DOHH2 (cell line): Measurements from ENCODE around the gene ADAMTS7.
"Not testable (repeated sequence)": the region's sequence is repeated elsewhere in the genome, so short reads cannot be mapped to it uniquely, and the experiment has no call there.

Source experiments
- EZH2phosphoT487 ChIP-seq: fragments of 200-600 bp; sonication (generic); IDR thresholded peaks from 2 replicates; pipeline ENCODE4 v1.6.1; 2017; ENCODE audit warnings: borderline replicate concordance, mild to moderate bottlenecking, antibody characterized with exemption, low read length, moderate library complexity, mixed read lengths
- TF ChIP-seq, protein P1 (sequence below): fragments of 200-600 bp; sonication (generic); IDR thresholded peaks from one replicate; pipeline ENCODE4 v1.5.1; 2014; ENCODE audit warnings: antibody characterized with exemption, mild to moderate bottlenecking, low read depth, low read length; ENCODE audit not compliant: poor library complexity, severe bottlenecking

DNA sequence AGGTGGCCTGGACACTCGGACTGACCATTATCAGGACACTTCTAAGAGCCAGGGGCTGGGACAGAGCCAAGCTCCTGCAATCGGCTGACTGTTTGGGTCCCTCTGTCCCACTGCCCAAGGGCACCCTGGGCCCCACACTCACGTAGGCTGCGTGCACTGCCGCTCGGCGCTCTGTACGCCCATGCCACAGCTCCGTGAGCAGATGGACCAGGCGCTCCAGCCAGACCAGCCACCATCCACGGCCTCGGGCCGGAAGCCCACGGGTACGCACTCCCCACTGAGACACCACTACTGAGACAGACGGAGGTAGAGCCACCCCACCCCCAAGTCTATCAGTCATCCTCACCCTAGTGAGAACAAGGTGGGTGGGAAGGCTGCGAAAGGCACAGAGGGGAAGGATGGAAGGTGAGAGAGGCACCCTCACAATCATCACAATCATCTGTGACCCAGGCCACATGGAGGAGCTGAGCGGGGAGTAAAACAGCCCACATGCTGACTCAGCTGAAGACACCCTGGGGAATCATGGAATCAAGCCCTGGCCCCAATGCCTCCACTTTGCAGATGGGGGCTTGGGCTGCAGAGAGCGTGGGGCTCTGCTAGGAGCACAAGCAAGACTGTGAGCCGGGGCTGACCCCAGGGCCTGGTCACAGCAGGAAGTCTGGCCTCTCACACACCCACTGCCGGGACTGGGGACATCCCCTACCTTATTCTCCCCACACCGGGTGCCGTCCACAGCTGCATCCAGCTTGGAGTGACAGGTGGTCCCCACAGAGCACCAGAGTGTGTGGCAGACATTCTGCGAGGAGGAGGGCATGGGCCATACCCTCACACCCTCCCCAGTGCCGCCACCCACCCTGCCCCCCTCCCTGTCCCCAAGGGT is 35.0 kb downstream of the ADAMTS7 start:
- TF ChIP-seq, protein P1, sequence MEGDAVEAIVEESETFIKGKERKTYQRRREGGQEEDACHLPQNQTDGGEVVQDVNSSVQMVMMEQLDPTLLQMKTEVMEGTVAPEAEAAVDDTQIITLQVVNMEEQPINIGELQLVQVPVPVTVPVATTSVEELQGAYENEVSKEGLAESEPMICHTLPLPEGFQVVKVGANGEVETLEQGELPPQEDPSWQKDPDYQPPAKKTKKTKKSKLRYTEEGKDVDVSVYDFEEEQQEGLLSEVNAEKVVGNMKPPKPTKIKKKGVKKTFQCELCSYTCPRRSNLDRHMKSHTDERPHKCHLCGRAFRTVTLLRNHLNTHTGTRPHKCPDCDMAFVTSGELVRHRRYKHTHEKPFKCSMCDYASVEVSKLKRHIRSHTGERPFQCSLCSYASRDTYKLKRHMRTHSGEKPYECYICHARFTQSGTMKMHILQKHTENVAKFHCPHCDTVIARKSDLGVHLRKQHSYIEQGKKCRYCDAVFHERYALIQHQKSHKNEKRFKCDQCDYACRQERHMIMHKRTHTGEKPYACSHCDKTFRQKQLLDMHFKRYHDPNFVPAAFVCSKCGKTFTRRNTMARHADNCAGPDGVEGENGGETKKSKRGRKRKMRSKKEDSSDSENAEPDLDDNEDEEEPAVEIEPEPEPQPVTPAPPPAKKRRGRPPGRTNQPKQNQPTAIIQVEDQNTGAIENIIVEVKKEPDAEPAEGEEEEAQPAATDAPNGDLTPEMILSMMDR = not testable (repeated sequence)
- not testable (repeated sequence) for TF ChIP-seq EZH2phosphoT487
